ENCODE results near the gene FOXD3.

DNA sequence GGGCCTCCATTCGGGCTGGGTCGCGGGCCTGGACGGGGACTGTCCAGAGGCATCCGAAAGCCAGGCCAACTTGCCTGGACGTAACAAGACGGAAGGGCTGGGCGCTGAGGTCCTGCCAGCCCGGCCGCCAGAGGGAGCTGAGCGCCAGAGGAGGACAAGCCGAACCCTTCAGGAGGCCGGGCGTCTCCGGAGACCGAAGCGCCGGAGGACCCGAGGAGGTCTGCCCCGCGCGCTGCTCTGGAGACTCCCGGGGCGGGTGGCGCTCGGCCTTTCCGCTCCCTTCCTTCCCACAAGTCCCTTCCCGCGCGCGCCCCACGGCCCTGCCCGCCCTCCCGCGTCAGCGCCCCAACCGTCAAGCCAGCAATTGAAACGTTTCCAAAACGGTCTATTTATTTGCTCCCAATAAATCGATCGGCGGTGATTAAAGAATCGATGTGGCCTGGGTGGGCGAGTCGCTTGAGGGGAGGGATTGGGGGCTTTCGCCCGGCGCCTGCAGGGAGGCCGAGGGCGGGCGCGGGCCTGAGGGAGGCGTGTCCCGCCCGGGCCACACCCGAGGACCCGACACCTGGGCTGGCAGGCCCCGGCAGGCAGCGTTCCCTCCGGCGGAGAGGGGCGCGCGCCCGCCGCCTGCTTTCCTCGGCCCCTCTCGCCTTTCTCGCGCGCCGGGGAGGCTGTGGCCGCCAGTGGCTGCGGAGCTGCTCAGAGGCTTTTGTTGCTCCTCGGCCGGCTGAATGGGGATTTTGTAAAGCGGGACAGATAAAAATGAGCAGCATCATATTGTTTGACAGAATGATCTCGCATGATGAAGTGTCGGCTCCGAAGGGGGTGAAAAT is 5.2 kb upstream of the FOXD3 start:
- TF ChIP-seq POLR2A (IDR thresholded peaks at IDR 0.05): peak; percentile 12 to 58
- TF ChIP-seq, protein P1, sequence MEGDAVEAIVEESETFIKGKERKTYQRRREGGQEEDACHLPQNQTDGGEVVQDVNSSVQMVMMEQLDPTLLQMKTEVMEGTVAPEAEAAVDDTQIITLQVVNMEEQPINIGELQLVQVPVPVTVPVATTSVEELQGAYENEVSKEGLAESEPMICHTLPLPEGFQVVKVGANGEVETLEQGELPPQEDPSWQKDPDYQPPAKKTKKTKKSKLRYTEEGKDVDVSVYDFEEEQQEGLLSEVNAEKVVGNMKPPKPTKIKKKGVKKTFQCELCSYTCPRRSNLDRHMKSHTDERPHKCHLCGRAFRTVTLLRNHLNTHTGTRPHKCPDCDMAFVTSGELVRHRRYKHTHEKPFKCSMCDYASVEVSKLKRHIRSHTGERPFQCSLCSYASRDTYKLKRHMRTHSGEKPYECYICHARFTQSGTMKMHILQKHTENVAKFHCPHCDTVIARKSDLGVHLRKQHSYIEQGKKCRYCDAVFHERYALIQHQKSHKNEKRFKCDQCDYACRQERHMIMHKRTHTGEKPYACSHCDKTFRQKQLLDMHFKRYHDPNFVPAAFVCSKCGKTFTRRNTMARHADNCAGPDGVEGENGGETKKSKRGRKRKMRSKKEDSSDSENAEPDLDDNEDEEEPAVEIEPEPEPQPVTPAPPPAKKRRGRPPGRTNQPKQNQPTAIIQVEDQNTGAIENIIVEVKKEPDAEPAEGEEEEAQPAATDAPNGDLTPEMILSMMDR (IDR thresholded peaks at IDR 0.05): peak; percentile 41 to 78 (median 68)
